Renal cortical epithelial cell (primary cell): Measurements from ENCODE around the gene CASZ1. TPM values are rescaled to one million over a fixed set of nuclear protein-coding genes. Genes with fewer than 3 reads are reported as not detected.

ENCODE experiments used
- DNase-seq: peaks from one replicate; pipeline ENCODE4 v3.0.0-alpha.2; 2011; ENCODE audit warnings: low read depth
- total RNA-seq: library from RNA; depleted of rRNA; stranded (reverse); fragments of >200 nt; gene quantifications from 2 replicates; pipeline ENCODE4 v1.2.3, GENCODE V29; 2014

CASZ1 gene
- total RNA-seq, 1 donor from 2014 or later = 8.9 TPM

GRCh38 chr1:10599194-10599861 lies 197.1 kb downstream of the CASZ1 start:
- peak; percentile 95 for DNase-seq

- DNase-seq = no peak
Observed at GRCh38 chr1:10598389-10598702, 198.1 kb downstream of the CASZ1 start.

- DNase-seq = no peak
Observed at GRCh38 chr1:10597492-10598388, 198.7 kb downstream of the CASZ1 start.

GRCh38 chr1:10596780-10597179 lies 199.7 kb downstream of the CASZ1 start:
- DNase-seq = no peak

GRCh38 chr1:10594595-10595223 lies 201.7 kb downstream of the CASZ1 start:
- no peak for DNase-seq

- DNase-seq = no peak
Observed at GRCh38 chr1:10593750-10594149, 202.7 kb downstream of the CASZ1 start.

GRCh38 chr1:10592373-10592772 lies 204.1 kb downstream of the CASZ1 start:
- DNase-seq = no peak

GRCh38 chr1:10591010-10591409 lies 205.4 kb downstream of the CASZ1 start:
- no peak for DNase-seq

GRCh38 chr1:10589074-10589473 lies 207.4 kb downstream of the CASZ1 start:
- no peak for DNase-seq

- no peak for DNase-seq
Observed at GRCh38 chr1:10588640-10589039, 207.8 kb downstream of the CASZ1 start.

Other genes starting within 250 kb of the CASZ1 start
- 89.8 and 187 TPM in 2 replicates for gene TARDBP, start 216.0 kb upstream of the CASZ1 start, total RNA-seq